Activated CD4-positive, alpha-beta memory T cell treated with anti-CD3 and anti-CD28 coated beads, Interleukin-2, amount 10 ng/mL, durations not matched to agents 7 days and 5 days (primary cell): ENCODE results near the gene ACTR1A. TPM values are rescaled to one million over a fixed set of nuclear protein-coding genes. Genes with fewer than 3 reads are reported as not detected.
A peak's percentile ranks its signal among the peaks of the same experiment; 100 is the strongest.
"Not testable (repeated sequence)": the region's sequence is repeated elsewhere in the genome, so short reads cannot be mapped to it uniquely, and the experiment has no call there.

Source experiments
- CTCF ChIA-PET: fragments of 350-600 bp; sonication (Branson Sonifier 250); formaldehyde crosslinking; loops from one replicate; lab custom pipeline; 2021; ENCODE audit warnings: antibody characterized with exemption, inconsistent platforms; lab: Charles Lee
- POLR2A ChIA-PET: fragments of 350-600 bp; sonication (Branson Sonifier 250); formaldehyde crosslinking; loops from one replicate; lab custom pipeline; 2021; ENCODE audit warnings: antibody characterized with exemption; lab: Charles Lee
- DNase-seq: peaks from one replicate; pipeline ENCODE4 v3.0.0-alpha.2; 2020
- H3K27ac Mint-ChIP-seq: one replicate; pipeline ENCODE4 v1.8.0; 2021; ENCODE audit warnings: mild to moderate bottlenecking, mixed read lengths
- H3K27me3 Mint-ChIP-seq: one replicate; pipeline ENCODE4 v1.8.0; 2021; ENCODE audit warnings: mixed read lengths
- H3K36me3 Mint-ChIP-seq: one replicate; pipeline ENCODE4 v1.8.0; 2021; ENCODE audit warnings: low read depth, mixed read lengths
- H3K4me1 Mint-ChIP-seq: one replicate; pipeline ENCODE4 v1.8.0; 2021; ENCODE audit warnings: mixed read lengths
- H3K4me3 Mint-ChIP-seq: one replicate; pipeline ENCODE4 v1.8.0; 2021; ENCODE audit warnings: mild to moderate bottlenecking, mixed read lengths
- H3K9me3 Mint-ChIP-seq: one replicate; pipeline ENCODE4 v1.8.0; 2021; ENCODE audit warnings: mixed read lengths
- total RNA-seq, 2 experiments: library from RNA; stranded (reverse); gene quantifications; one replicate each; pipeline ENCODE4 v1.2.3, GENCODE V29; 2021

Gene ACTR1A
- total RNA-seq, 2 experiments from 2014 or later, result 74.3 to 78.9 TPM

- H3K4me3 Mint-ChIP-seq, H3K9me3 Mint-ChIP-seq, POLR2A ChIA-PET, CTCF ChIA-PET, H3K27ac Mint-ChIP-seq, DNase-seq, H3K4me1 Mint-ChIP-seq, H3K27me3 Mint-ChIP-seq, H3K36me3 Mint-ChIP-seq: not testable (repeated sequence)
Observed at GRCh38 chr10:102534966-102535365, 32.5 kb upstream of the ACTR1A start.

GRCh38 chr10:102534333-102534732 is 31.8 kb upstream of the ACTR1A start:
- Mint-ChIP-seq H3K27ac (no peak overlapping the region), H3K4me1 (no peaks in the 10 kb centered on the region), H3K4me3 (no peak overlapping the region), H3K9me3 (no peaks in the 10 kb centered on the region), H3K27me3 (no peaks in the 10 kb centered on the region), H3K36me3 (peaks cover 6% of the 10 kb centered on the region)
- CTCF ChIA-PET, result no interaction called here
- POLR2A ChIA-PET, result no interaction called here
- no peak for DNase-seq

- H3K36me3 Mint-ChIP-seq, result peaks cover 10% of the 10 kb centered on the region
- H3K27ac Mint-ChIP-seq, result no peak overlapping the region
- ChIA-PET CTCF (no interaction called here), POLR2A (no interaction called here)
- H3K27me3 Mint-ChIP-seq, result no peaks in the 10 kb centered on the region
- no peak for DNase-seq
- H3K9me3 Mint-ChIP-seq, result no peaks in the 10 kb centered on the region
- H3K4me3 Mint-ChIP-seq, result no peak overlapping the region
- peaks cover 8% of the 10 kb centered on the region for H3K4me1 Mint-ChIP-seq
Observed at GRCh38 chr10:102527546-102527945, 25.0 kb upstream of the ACTR1A start.

GRCh38 chr10:102524746-102525145 is 22.2 kb upstream of the ACTR1A start:
- no peak for DNase-seq
- Mint-ChIP-seq H3K36me3 (peaks cover 14% of the 10 kb centered on the region), H3K27me3 (no peaks in the 10 kb centered on the region), H3K27ac (no peak overlapping the region), H3K9me3 (no peaks in the 10 kb centered on the region), H3K4me1 (peaks cover 8% of the 10 kb centered on the region), H3K4me3 (no peak overlapping the region)
- CTCF ChIA-PET, result interaction anchor here (0.7 kb wide), 1 partner anchor 545 kb away, joined by 4 read pairs; no protein-coding TSS in a partner anchor
- POLR2A ChIA-PET, result interaction anchor here (0.7 kb wide), 1 partner anchor 72 kb away, joined by 3 read pairs; no protein-coding TSS in a partner anchor

GRCh38 chr10:102523250-102524029 is 20.9 kb upstream of the ACTR1A start:
- Mint-ChIP-seq H3K36me3 (peaks cover 14% of the 10 kb centered on the region), H3K27ac (no peak overlapping the region), H3K27me3 (no peaks in the 10 kb centered on the region), H3K4me1 (peaks cover 5% of the 10 kb centered on the region), H3K4me3 (no peak overlapping the region), H3K9me3 (no peaks in the 10 kb centered on the region)
- ChIA-PET POLR2A (no interaction called here), CTCF (interaction anchor here (0.7 kb wide), 1 partner anchor 55 kb away, joined by 3 read pairs; no protein-coding TSS in a partner anchor)
- DNase-seq, result no peak

- Mint-ChIP-seq H3K27me3 (no peaks in the 10 kb centered on the region), H3K4me3 (no peak overlapping the region), H3K27ac (no peak overlapping the region), H3K36me3 (peaks cover 14% of the 10 kb centered on the region), H3K9me3 (no peaks in the 10 kb centered on the region), H3K4me1 (peaks cover 5% of the 10 kb centered on the region)
- ChIA-PET CTCF (no interaction called here), POLR2A (no interaction called here)
- no peak for DNase-seq
Observed at GRCh38 chr10:102522874-102523249, 20.4 kb upstream of the ACTR1A start.

- POLR2A ChIA-PET, result no interaction called here
- H3K9me3 Mint-ChIP-seq, result no peaks in the 10 kb centered on the region
- CTCF ChIA-PET, result no interaction called here
Observed at GRCh38 chr10:102519246-102519825, 16.8 kb upstream of the ACTR1A start.

GRCh38 chr10:102517553-102517952 is 15.0 kb upstream of the ACTR1A start:
- peaks cover 28% of the 10 kb centered on the region for H3K36me3 Mint-ChIP-seq
- no peaks in the 10 kb centered on the region for H3K27me3 Mint-ChIP-seq
- no peak overlapping the region for H3K27ac Mint-ChIP-seq
- POLR2A ChIA-PET, result no interaction called here
- no peaks in the 10 kb centered on the region for H3K4me1 Mint-ChIP-seq
- CTCF ChIA-PET, result interaction anchor here (1.4 kb wide), 1 partner anchor 11 kb away, joined by 4 read pairs; no protein-coding TSS in a partner anchor
- no peaks in the 10 kb centered on the region for H3K9me3 Mint-ChIP-seq
- no peak for DNase-seq
- H3K4me3 Mint-ChIP-seq, result no peak overlapping the region

More at GRCh38 chr10:102519246-102519825, 16.8 kb upstream of the ACTR1A start:
- DNase-seq, result no peak
- Mint-ChIP-seq H3K27me3 (no peaks in the 10 kb centered on the region), H3K27ac (no peak overlapping the region), H3K4me3 (no peak overlapping the region), H3K4me1 (peaks cover 3% of the 10 kb centered on the region), H3K36me3 (peaks cover 19% of the 10 kb centered on the region)

GRCh38 chr10:102515724-102516123 is 13.2 kb upstream of the ACTR1A start:
- H3K36me3 Mint-ChIP-seq, result peaks cover 42% of the 10 kb centered on the region
- H3K4me1 Mint-ChIP-seq, result peaks cover 13% of the 10 kb centered on the region
- ChIA-PET CTCF (interaction anchor here (0.8 to 1.2 kb wide), 2 partner anchors 12 to 64 kb away, joined by 3 read pairs; partner anchors contain the start of genes C10orf95 and SUFU), POLR2A (no interaction called here)
- no peak for DNase-seq
- no peaks in the 10 kb centered on the region for H3K9me3 Mint-ChIP-seq
- H3K27ac Mint-ChIP-seq, result no peak overlapping the region
- no peak overlapping the region for H3K4me3 Mint-ChIP-seq
- no peaks in the 10 kb centered on the region for H3K27me3 Mint-ChIP-seq

GRCh38 chr10:102514487-102515311 is 12.2 kb upstream of the ACTR1A start:
- H3K4me1 Mint-ChIP-seq, result peaks cover 13% of the 10 kb centered on the region
- CTCF ChIA-PET, result interaction anchor here (0.8 to 1.3 kb wide), 3 partner anchors 63 to 163 kb away, joined by 3 to 6 read pairs (median 3); partner anchors contain the start of gene C10orf95
- H3K27me3 Mint-ChIP-seq, result no peaks in the 10 kb centered on the region
- H3K4me3 Mint-ChIP-seq, result no peak overlapping the region
- DNase-seq, result no peak
- H3K9me3 Mint-ChIP-seq, result no peaks in the 10 kb centered on the region
- POLR2A ChIA-PET, result no interaction called here
- H3K27ac Mint-ChIP-seq, result no peak overlapping the region
- peaks cover 40% of the 10 kb centered on the region for H3K36me3 Mint-ChIP-seq

- Mint-ChIP-seq H3K4me1 (peaks cover 31% of the 10 kb centered on the region), H3K9me3 (no peaks in the 10 kb centered on the region), H3K27ac (peak overlapping the region; percentile 22), H3K27me3 (no peaks in the 10 kb centered on the region), H3K4me3 (no peak overlapping the region), H3K36me3 (peaks cover 51% of the 10 kb centered on the region)
- CTCF ChIA-PET, result interaction anchor here (1.1 to 1.8 kb wide), 2 partner anchors 9 to 72 kb away, joined by 8 to 12 read pairs; partner anchors contain the start of genes ACTR1A and SUFU
- POLR2A ChIA-PET, result interaction anchor here (1.4 kb wide), 1 partner anchor 9 kb away, joined by 5 read pairs; the partner anchor contains the start of gene ACTR1A
- no peak for DNase-seq
Observed at GRCh38 chr10:102511583-102512274, 9.2 kb upstream of the ACTR1A start.

GRCh38 chr10:102509387-102509786 is 6.9 kb upstream of the ACTR1A start:
- peaks cover 48% of the 10 kb centered on the region for H3K4me1 Mint-ChIP-seq
- ChIA-PET CTCF (interaction anchor here (1.0 kb wide), 1 partner anchor 116 kb away, joined by 3 read pairs; no protein-coding TSS in a partner anchor), POLR2A (no interaction called here)
- DNase-seq, result no peak
- H3K4me3 Mint-ChIP-seq, result no peak overlapping the region
- H3K9me3 Mint-ChIP-seq, result no peaks in the 10 kb centered on the region
- peak overlapping the region; percentile 34 for H3K27ac Mint-ChIP-seq
- H3K36me3 Mint-ChIP-seq, result peaks cover 58% of the 10 kb centered on the region
- H3K27me3 Mint-ChIP-seq, result no peaks in the 10 kb centered on the region
